Jurkat, Clone E6-1 (cell line): ENCODE data around the gene TRIM2.

Source experiments
- DNase-seq: peaks from one replicate; pipeline ENCODE4 v3.0.0-alpha.2; 2011; ENCODE audit warnings: low read depth, low spot score
- H3K4me3 ChIP-seq: 2 replicates; pipeline ENCODE4 v1.5.1; 2011; ENCODE audit warnings: mild to moderate bottlenecking, low read length, control low read depth, moderate library complexity

The TRIM2 gene

GRCh38 chr4:153294631-153295030, 90.4 kb downstream of the TRIM2 start:
- no peak overlapping the region for H3K4me3 ChIP-seq
- DNase-seq: no peak

- DNase-seq: no peak
Measured at GRCh38 chr4:153295131-153295755, 91.0 kb downstream of the TRIM2 start.

GRCh38 chr4:153296040-153296823, 92.0 kb downstream of the TRIM2 start:
- no peak for DNase-seq
- H3K4me3 ChIP-seq: no peak overlapping the region

More at GRCh38 chr4:153295131-153295755, 91.0 kb downstream of the TRIM2 start:
- H3K4me3 ChIP-seq: no peak overlapping the region

GRCh38 chr4:153297116-153297515, 92.9 kb downstream of the TRIM2 start:
- no peak for DNase-seq
- no peak overlapping the region for H3K4me3 ChIP-seq

- no peak for DNase-seq
- no peak overlapping the region for H3K4me3 ChIP-seq
Measured at GRCh38 chr4:153310793-153311192, 106.5 kb downstream of the TRIM2 start.

GRCh38 chr4:153314915-153315314, 110.7 kb downstream of the TRIM2 start:
- H3K4me3 ChIP-seq: no peak overlapping the region
- DNase-seq: no peak

GRCh38 chr4:153318696-153319320, 114.6 kb downstream of the TRIM2 start:
- H3K4me3 ChIP-seq: no peak overlapping the region
- peak; percentile 42 for DNase-seq

GRCh38 chr4:153322791-153323190, 118.5 kb downstream of the TRIM2 start:
- no peak overlapping the region for H3K4me3 ChIP-seq
- no peak for DNase-seq

GRCh38 chr4:153324046-153324445, 119.8 kb downstream of the TRIM2 start:
- no peak for DNase-seq
- no peak overlapping the region for H3K4me3 ChIP-seq

- H3K4me3 ChIP-seq: no peak overlapping the region
- no peak for DNase-seq
Measured at GRCh38 chr4:153325558-153325957, 121.3 kb downstream of the TRIM2 start.

GRCh38 chr4:153326513-153326912, 122.3 kb downstream of the TRIM2 start:
- DNase-seq: no peak
- H3K4me3 ChIP-seq: no peak overlapping the region

GRCh38 chr4:153327247-153327646, 123.0 kb downstream of the TRIM2 start:
- no peak for DNase-seq
- H3K4me3 ChIP-seq: no peak overlapping the region

GRCh38 chr4:153332936-153333335, 128.7 kb downstream of the TRIM2 start:
- no peak overlapping the region for H3K4me3 ChIP-seq
- no peak for DNase-seq

- no peak overlapping the region for H3K4me3 ChIP-seq
- DNase-seq: no peak
Measured at GRCh38 chr4:153333874-153334273, 129.6 kb downstream of the TRIM2 start.

- no peak overlapping the region for H3K4me3 ChIP-seq
- no peak for DNase-seq
Measured at GRCh38 chr4:153335665-153336064, 131.4 kb downstream of the TRIM2 start.

- H3K4me3 ChIP-seq: no peak overlapping the region
- DNase-seq: no peak
Measured at GRCh38 chr4:153337686-153338085, 133.4 kb downstream of the TRIM2 start.

GRCh38 chr4:153341575-153342090, 137.4 kb downstream of the TRIM2 start:
- no peak overlapping the region for H3K4me3 ChIP-seq
- DNase-seq: no peak

GRCh38 chr4:153342751-153343552, 138.7 kb downstream of the TRIM2 start:
- no peak for DNase-seq
- no peak overlapping the region for H3K4me3 ChIP-seq
